SKM-1 treated with dmso at 0.1 percent for 144 hours (cell line): ENCODE data around the gene COQ6.
"Not testable (repeated sequence)": the region's sequence is repeated elsewhere in the genome, so short reads cannot be mapped to it uniquely, and the experiment has no call there.

Experiments used
- DNase-seq: peaks from one replicate; lab custom pipeline; 2025; ENCODE audit not compliant: unreplicated experiment; lab: John Stamatoyannopoulos, UW

The COQ6 gene

DNA sequence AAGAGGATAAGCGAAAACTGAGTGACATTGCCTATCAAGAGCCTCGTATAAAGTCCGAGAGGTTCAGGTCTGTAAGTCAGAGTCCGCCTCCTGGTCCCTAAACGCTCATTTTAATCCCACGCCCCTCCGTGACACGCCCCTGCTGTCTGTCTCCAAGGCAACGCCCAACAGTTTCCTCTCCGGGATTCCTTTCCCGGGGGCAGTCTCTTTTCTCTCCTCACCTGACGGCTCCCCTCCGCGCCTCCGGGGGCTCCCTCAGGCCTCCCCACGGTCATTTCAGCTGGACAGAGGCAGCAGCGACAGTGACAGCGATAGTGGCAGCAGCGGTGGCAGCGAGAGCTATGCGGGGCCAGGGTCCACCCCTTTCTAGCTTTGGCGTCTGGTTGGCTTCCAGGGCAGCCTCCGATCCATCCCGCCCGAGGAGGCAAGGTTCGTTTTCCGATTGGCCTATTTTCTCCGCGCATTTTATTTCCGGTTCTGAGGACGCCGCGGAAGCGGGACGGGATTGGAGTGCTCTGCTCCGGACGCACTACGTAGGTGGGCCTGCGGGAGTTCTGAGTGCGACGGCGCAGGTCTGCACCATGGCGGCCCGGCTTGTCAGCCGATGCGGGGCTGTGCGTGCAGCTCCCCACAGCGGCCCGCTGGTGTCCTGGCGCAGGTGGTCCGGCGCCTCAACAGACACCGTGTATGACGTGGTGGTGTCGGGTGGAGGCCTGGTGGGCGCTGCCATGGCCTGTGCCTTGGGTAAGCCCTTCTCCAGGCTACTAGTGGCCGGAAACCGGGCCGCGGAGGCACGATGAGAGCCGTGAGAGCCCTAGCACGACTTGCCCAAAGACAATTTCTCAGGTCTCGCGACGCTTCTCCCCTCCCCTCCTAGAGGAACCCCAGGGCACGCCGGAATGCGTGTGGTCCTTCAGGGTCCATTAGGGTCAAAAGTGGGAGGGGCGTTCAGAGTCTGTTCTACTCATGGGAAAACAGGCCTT, at the start of gene COQ6, which contains the start of gene FAM161B:
Gene COQ6 (plus strand): TSS at position 551 of the 983 bp plus-strand sequence. CDS start 31 bp downstream, at position 582.
Gene FAM161B (minus strand): TSS at position 343 of the 983 bp plus-strand sequence. CDS start 68 bp downstream, at position 275.
- DNase-seq: peak; percentile 69

DNA sequence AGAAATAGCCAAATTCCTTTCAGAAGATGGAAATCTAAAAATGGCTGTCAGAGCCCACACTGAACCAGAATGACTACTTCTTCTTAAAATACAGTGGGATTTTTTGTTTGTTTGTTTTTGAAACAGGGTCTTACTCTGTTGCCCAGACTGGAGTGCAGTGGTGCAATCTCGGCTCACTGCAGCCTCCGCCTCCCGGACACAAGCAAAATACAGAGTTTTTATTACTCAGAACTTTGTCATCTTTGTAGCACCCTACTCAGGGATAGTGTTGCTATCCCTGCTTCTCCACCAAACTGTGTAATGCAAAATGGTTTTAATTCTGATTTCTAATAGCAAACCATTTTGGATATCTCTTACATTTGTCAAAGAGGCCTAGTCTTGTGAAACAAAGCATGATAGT, 47.1 kb upstream of the COQ6 start:
- no peak for DNase-seq

GRCh38 chr14:73909681-73910080, 40.4 kb upstream of the COQ6 start:
- DNase-seq: no peak

DNA sequence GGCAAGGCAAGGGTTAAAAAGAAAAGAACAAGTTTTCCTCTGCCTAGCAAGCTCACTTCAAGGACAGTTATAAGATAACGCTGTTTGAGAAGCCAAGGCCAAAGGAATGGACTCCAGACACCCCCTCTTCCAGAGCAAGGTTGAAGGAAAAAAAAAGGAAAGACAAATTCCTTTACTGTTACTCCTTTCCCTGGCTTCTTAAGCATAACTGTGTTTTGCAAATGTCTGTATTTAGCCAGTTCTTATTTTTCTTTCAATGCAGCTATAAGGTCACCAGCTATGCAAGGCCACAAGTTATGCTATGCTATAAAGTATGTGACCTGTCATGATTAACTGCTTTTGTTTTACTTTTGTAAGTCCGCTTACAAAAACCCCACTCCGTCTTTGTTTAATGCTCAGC, 36.8 kb upstream of the COQ6 start:
- DNase-seq: no peak

DNA sequence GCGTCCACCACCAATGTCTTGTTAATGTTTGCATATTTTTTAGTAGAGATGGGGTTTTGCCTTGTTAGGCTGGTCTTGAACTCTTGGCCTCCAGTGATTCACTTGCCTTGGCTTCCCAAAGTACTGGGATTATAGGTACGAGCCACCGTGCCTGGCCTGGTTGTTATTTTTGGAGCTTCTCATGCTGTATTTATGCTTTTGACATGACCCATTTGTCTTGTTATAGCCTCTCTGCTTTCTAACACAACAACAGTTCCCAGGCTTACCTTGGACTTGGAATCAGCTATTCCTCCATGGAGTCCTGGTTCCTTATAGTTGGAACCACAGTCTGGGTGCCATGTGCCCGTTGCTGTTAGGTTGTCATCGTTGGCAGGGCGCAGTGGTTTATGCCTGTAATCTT, 33.8 kb upstream of the COQ6 start:
- no peak for DNase-seq

DNA sequence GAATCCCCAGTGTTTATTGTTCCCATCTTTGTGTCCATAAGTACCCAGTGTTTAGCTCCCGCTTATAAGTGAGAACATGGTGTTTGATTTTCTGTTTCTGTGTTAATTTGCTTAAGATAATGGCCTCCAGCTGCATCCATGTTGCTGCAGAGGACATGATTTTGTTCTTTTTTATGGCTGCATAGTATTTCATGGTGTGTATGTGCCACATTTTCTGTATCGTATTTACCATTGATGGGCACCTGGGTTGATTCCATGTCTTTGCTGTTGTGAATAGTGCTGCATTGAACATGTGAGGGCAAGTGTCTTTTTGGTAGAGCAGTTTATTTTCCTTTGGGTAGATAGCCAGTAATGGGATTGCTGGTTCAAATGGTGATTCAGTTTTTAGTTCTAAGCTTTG, 30.6 kb upstream of the COQ6 start:
- not testable (repeated sequence) for DNase-seq

- no peak for DNase-seq
Measured at GRCh38 chr14:73924337-73924736, 25.8 kb upstream of the COQ6 start.

- DNase-seq: no peak
Measured at GRCh38 chr14:73935666-73936065, 14.4 kb upstream of the COQ6 start.

DNA sequence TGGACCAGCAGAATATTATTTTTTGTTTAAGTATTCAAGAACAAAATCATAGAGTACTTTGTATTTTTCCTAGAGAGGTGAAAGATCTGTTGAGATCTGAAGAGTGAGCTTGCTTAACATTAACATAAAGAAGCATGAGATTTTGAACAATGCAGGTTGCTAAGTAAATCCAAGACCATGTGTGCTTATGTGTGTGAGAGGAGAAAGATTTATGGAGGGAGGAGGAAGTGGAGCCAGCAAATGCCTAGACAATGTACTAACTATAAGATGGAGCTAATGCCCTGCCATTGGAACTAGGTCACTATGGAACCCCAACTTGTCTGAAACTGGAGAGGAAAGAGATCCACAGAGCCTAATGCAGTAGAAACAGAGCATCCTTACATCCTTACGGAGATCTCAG, 13.6 kb upstream of the COQ6 start:
- no peak for DNase-seq

GRCh38 chr14:73937012-73937411, 13.1 kb upstream of the COQ6 start:
- no peak for DNase-seq

GRCh38 chr14:73942180-73942579, 7.9 kb upstream of the COQ6 start:
- no peak for DNase-seq

DNA sequence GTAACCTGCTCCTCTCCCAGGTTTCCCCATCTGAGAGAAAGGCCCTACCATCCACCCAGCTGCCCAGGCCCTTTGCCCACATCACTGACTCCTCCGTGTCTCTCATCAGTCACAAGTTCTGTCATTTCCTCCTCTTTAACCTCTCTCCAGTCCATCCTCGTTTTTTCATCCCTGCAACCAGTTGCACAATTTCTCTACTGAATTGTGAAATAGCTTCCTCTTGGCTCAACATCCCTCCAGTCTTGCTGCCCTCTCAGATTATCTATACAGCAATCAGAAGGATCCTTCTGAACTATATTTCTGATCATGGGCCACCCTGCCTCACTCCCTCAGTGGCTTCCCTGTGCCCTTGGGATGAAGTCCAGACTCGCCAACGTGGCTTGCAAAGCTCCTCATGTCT, 7.0 kb upstream of the COQ6 start:
- peak; percentile 84 for DNase-seq

GRCh38 chr14:73944432-73945158, 5.5 kb upstream of the COQ6 start:
- no peak for DNase-seq

GRCh38 chr14:73945159-73945670, 4.9 kb upstream of the COQ6 start:
- no peak for DNase-seq

- no peak for DNase-seq
Measured at GRCh38 chr14:73953731-73954130, 3.6 kb downstream of the COQ6 start.

DNA sequence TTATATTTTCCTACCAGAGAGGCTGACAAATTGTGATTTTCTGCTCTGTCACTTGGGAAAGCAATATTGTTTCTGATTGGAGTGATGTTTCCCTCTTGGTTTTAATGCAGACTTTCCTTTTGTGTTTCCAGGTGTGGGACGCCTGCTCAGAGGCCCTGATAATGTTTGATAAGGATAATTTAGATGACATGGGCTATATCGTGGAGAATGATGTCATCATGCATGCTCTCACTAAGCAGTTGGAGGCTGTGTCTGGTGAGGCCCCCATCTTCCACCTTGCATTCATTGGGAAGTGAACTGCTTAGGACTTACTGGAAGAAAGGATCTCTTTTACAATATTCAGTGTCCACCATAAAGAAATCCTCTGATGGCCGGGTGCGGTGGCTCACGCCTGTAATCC, 5.6 kb downstream of the COQ6 start:
- no peak for DNase-seq

GRCh38 chr14:73958591-73958990, 8.5 kb downstream of the COQ6 start:
- DNase-seq: no peak

DNA sequence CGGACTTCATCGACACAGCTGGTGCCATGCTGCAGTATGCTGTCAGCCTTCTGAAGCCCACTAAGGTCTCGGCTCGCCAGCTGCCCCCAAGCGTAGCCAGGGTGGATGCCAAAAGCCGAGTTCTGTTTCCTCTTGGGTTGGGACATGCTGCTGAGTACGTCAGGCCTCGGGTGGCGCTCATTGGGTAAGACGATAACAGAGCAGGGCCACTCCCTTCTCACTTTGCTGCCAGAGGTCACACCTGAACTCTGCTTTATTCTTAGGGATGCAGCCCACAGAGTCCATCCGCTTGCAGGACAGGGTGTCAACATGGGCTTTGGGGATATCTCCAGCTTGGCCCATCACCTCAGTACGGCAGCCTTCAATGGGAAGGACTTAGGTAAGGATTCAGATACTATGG, 11.1 kb downstream of the COQ6 start:
- DNase-seq: no peak

DNA sequence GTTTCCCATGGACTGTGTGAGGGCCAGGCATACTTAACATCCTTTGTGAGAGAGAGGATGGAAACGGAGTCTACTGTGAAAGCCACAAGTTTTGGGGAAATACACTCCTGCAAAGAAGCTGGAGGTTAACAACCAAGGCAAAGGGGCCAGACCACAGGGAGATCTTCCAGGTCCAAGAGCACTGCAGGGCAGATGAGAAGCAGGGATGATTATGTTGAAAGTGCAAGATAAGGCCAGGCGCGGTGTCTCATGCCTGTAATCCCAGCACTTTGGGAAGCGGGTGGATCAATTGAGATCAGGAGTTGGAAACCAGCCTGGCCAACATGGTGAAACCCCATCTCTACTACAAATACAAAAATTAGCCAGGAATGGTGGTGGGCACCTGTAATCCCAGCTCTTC, 15.1 kb downstream of the COQ6 start:
- DNase-seq: no peak

DNA sequence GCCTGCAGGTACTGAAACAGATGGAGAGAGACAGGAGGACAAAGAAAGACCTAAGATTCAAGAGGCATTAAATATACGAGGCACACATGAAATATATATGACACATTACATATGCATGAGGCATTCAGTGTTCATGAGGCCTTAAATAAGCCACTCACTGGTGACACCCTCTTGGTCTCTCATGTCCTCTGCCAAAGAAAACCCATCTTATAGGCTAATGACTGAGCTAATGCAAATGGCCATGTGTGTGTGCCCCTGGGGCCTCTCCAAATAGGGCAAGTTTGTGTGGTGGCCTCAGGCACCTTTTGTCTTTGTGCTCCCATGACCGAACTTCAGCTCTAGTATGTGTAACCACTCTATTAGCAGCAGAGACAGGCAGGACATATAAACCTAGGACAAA, 18.8 kb downstream of the COQ6 start:
- DNase-seq: no peak

DNA sequence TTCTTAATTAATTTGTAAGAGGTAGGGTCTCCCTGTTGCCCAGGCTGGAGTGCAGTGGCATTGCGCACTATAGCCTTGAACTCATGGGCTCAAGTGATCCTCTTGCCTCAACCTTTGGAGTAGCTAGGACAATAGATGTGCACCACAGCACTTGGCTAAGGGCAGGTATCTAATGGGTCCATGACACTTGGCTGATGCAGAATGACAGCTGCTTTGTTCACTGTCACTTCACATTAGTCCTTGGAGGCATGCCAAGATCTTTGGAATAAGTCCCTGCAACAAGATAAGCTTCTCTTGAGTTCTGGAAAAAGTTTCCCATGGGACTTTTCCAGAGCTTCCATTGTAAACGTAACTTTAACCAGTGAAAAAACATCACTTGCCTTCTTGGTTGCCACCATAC, 23.4 kb downstream of the COQ6 start:
- no peak for DNase-seq

- DNase-seq: no peak
Measured at GRCh38 chr14:73976125-73976524, 26.0 kb downstream of the COQ6 start.
